CD14-positive monocyte (primary cell): ENCODE results near the gene MAP3K1. TPM values are rescaled to one million over a fixed set of nuclear protein-coding genes. Genes with fewer than 3 reads are reported as not detected.
A peak's percentile ranks its signal among the peaks of the same experiment; 100 is the strongest.

Experiments
- DNase-seq, 3 donors: peaks; one replicate each; pipeline ENCODE4 v3.0.0-alpha.2; 2011 to 2022
- H2AFZ ChIP-seq: 2 replicates; pipeline ENCODE4 v1.6.0; 2012; ENCODE audit warnings: mild to moderate bottlenecking, low read depth, low read length, inconsistent platforms; ENCODE audit not compliant: insufficient read depth, poor library complexity, severe bottlenecking
- H3K27ac ChIP-seq, 2 donors: 1 replicate in 1 of 2; 2 replicates in 1 of 2; pipeline ENCODE4 v1.5.1; 2012 to 2013; ENCODE audit warnings: low read length in 2 of 2, control low read depth in 1 of 2, inconsistent platforms in 1 of 2, low read depth in 1 of 2, mild to moderate bottlenecking in 1 of 2
- H3K27me3 ChIP-seq, 2 donors: one replicate each; pipeline versions ENCODE4 v1.6.0 to v1.6.1; 2011 to 2013; ENCODE audit warnings: low read length in 2 of 2; ENCODE audit not compliant: control insufficient read depth in 2 of 2, insufficient read depth in 2 of 2
- H3K36me3 ChIP-seq, 2 donors: replicated peaks in 1 of 2; 1 replicate in 1 of 2; 2 replicates in 1 of 2; pipeline versions ENCODE4 v1.5.1 to v1.6.1; 2012 to 2013; ENCODE audit warnings: low read length in 2 of 2, control low read depth in 1 of 2, inconsistent platforms in 1 of 2, mild to moderate bottlenecking in 1 of 2; ENCODE audit not compliant: insufficient read depth in 2 of 2, control insufficient read depth in 1 of 2
- H3K4me1 ChIP-seq, 2 donors: 1 replicate in 1 of 2; 2 replicates in 1 of 2; pipeline versions ENCODE4 v1.5.1 to v1.6.1; 2012 to 2013; ENCODE audit warnings: low read length in 2 of 2, control low read depth in 1 of 2, inconsistent platforms in 1 of 2, mild to moderate bottlenecking in 1 of 2, moderate library complexity in 1 of 2; ENCODE audit not compliant: insufficient read depth in 2 of 2, control insufficient read depth in 1 of 2
- H3K4me2 ChIP-seq: replicated peaks from 2 replicates; pipeline ENCODE3; 2012; ENCODE audit warnings: low read length, moderate library complexity, mild to moderate bottlenecking; ENCODE audit not compliant: poor library complexity, severe bottlenecking; ENCODE audit errors: extremely low read depth
- H3K4me3 ChIP-seq, 3 experiments: fragments of 200-600 bp in 1 of 3; sonication (generic) in 1 of 3; replicated peaks in 1 of 3; 1 replicate in 2 of 3; 2 replicates in 1 of 3; pipeline ENCODE4 v1.5.1; 2011 to 2013; ENCODE audit warnings: low read length in 3 of 3, mild to moderate bottlenecking in 3 of 3, control low read depth in 2 of 3, low read depth in 2 of 3, inconsistent platforms in 1 of 3, moderate library complexity in 1 of 3
- H3K79me2 ChIP-seq: 2 replicates; pipeline ENCODE4 v1.6.0; 2012; ENCODE audit warnings: mild to moderate bottlenecking, control low read depth, inconsistent platforms, low read length, moderate library complexity; ENCODE audit not compliant: insufficient read depth
- H3K9ac ChIP-seq: 2 replicates; pipeline ENCODE4 v1.6.0; 2017; ENCODE audit warnings: low read length, mild to moderate bottlenecking; ENCODE audit not compliant: insufficient read depth, poor library complexity, severe bottlenecking
- H3K9me3 ChIP-seq, 2 donors: replicated peaks in 1 of 2; 1 replicate in 1 of 2; 2 replicates in 1 of 2; pipeline versions ENCODE4 v1.5.1 to v1.6.1; 2012 to 2013; ENCODE audit warnings: low read length in 2 of 2, control low read depth in 1 of 2; ENCODE audit not compliant: control insufficient read depth in 1 of 2, insufficient read depth in 1 of 2
- H4K20me1 ChIP-seq: 2 replicates; pipeline ENCODE4 v1.6.0; 2012; ENCODE audit warnings: mild to moderate bottlenecking, low read length, control low read depth, moderate library complexity; ENCODE audit not compliant: insufficient read depth
- H3K27ac Mint-ChIP-seq, 7 donors: one replicate each; pipeline ENCODE4 v1.8.0; 2020; ENCODE audit warnings: mild to moderate bottlenecking in 7 of 7, mixed read lengths in 7 of 7, moderate library complexity in 6 of 7, inconsistent platforms in 2 of 7
- H3K27me3 Mint-ChIP-seq, 3 donors: one replicate each; pipeline ENCODE4 v1.8.0; 2021 to 2022; ENCODE audit warnings: low read depth in 3 of 3, mild to moderate bottlenecking in 3 of 3, mixed read lengths in 3 of 3, moderate library complexity in 3 of 3, inconsistent platforms in 1 of 3
- H3K36me3 Mint-ChIP-seq, 2 donors: one replicate each; pipeline ENCODE4 v1.8.0; 2020; ENCODE audit warnings: mixed read lengths in 2 of 2, inconsistent platforms in 1 of 2, mild to moderate bottlenecking in 1 of 2
- H3K4me1 Mint-ChIP-seq: one replicate; pipeline ENCODE4 v1.8.0; 2020; ENCODE audit warnings: mild to moderate bottlenecking, mixed read lengths
- H3K4me3 Mint-ChIP-seq, 2 donors: one replicate each; pipeline ENCODE4 v1.8.0; 2020; ENCODE audit warnings: mild to moderate bottlenecking in 2 of 2, mixed read lengths in 2 of 2, moderate library complexity in 1 of 2
- H3K9me3 Mint-ChIP-seq, 7 donors: one replicate each; pipeline ENCODE4 v1.8.0; 2020 to 2022; ENCODE audit warnings: mixed read lengths in 7 of 7, mild to moderate bottlenecking in 6 of 7, moderate library complexity in 6 of 7, inconsistent platforms in 2 of 7
- WGBS: methylation state at CpG from one replicate; pipeline ENCODE4 v1.1.5; 2013; ENCODE audit warnings: missing lambda C conversion rate; ENCODE audit not compliant: insufficient coverage; 5-methylcytosine and 5-hydroxymethylcytosine counted together
- intact Hi-C, 2 donors: fragments of 100-400 bp; cut with micrococcal nuclease; formaldehyde crosslinking; loops; one replicate each; pipeline versions ENCODE4 v1.15.0 to v1.15.1; 2023
- polyA plus RNA-seq, 3 donors: library from polyadenylated mRNA; depleted of rRNA in 1 of 3; unstranded in 2 of 3; stranded (reverse) in 1 of 3; fragments of 300-500 nt in 2 of 3; fragments of >200 nt in 1 of 3; fragmentation: Illumina TruSeq in 2 of 3; gene quantifications; 1 replicate in 2 of 3; 2 replicates in 1 of 3; pipeline ENCODE4 v1.2.3, GENCODE V29; 2012 to 2021
- TF ChIP-seq, protein P1 (sequence below): fragments of 200-600 bp; IDR thresholded peaks from one replicate; pipeline ENCODE4 v1.8.0; 2022; ENCODE audit warnings: antibody characterized with exemption, mild to moderate bottlenecking

The MAP3K1 gene
- polyA plus RNA-seq, 3 donors: 44.7 to 62.1 (median 45.6) TPM

DNA sequence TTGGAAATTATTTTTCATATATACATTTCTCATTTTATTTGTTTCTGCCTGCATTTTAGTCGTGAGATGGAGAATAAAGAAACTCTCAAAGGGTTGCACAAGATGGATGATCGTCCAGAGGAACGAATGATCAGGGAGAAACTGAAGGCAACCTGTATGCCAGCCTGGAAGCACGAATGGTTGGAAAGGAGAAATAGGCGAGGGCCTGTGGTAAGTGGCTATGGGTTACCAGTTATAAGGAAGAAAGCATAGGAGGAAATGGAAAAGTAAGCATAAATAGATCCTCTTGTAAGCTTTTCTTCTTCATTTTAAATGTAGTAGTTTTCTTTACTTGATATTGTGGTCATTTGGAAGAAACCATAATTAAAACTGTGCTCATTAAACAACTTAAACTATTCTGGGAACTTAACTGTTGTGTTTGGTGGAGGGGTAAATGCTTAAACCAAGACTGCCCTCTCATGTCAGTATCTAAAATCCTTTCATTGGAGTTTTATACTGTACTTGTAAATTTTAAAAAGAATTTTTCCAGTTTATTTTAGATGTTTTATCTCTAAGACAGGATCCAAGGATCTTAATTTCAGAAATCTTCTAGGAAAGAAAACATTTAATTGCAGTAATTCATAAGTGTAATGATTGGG lies 41.3 kb downstream of the MAP3K1 start:
- H3K27me3 Mint-ChIP-seq: no peaks in the 10 kb centered on the region
- Histone ChIP-seq H3K36me3 (peaks cover 41 to 50% of the 10 kb centered on the region in 2 donors), H3K4me3 (no peak overlapping the region), H3K9me3 (no peaks in the 10 kb centered on the region), H2AFZ (no peak overlapping the region), H3K27me3 (no peaks in the 10 kb centered on the region), H3K4me1 (peaks cover 35 to 47% of the 10 kb centered on the region in 2 donors), H4K20me1 (peaks cover 100% of the 10 kb centered on the region), H3K9ac (no peak overlapping the region), H3K79me2 (peaks cover 99% of the 10 kb centered on the region), H3K27ac (peak overlapping the region in 1 of 2 donors; percentile 57), H3K4me2 (peak overlapping the region; percentile 3)
- H3K36me3 Mint-ChIP-seq: peaks cover 40 to 45% of the 10 kb centered on the region in 2 donors
- 36% methylated on average over 4 of the region's 5 CpGs for WGBS
- no peak for DNase-seq
- H3K4me3 Mint-ChIP-seq: no peak overlapping the region
- peaks cover 45% of the 10 kb centered on the region for H3K4me1 Mint-ChIP-seq
- intact Hi-C loops: no loop called here
- H3K27ac Mint-ChIP-seq: peak overlapping the region in 4 of 7 donors; percentile 7 to 82 (median 56)
- TF ChIP-seq, protein P1, sequence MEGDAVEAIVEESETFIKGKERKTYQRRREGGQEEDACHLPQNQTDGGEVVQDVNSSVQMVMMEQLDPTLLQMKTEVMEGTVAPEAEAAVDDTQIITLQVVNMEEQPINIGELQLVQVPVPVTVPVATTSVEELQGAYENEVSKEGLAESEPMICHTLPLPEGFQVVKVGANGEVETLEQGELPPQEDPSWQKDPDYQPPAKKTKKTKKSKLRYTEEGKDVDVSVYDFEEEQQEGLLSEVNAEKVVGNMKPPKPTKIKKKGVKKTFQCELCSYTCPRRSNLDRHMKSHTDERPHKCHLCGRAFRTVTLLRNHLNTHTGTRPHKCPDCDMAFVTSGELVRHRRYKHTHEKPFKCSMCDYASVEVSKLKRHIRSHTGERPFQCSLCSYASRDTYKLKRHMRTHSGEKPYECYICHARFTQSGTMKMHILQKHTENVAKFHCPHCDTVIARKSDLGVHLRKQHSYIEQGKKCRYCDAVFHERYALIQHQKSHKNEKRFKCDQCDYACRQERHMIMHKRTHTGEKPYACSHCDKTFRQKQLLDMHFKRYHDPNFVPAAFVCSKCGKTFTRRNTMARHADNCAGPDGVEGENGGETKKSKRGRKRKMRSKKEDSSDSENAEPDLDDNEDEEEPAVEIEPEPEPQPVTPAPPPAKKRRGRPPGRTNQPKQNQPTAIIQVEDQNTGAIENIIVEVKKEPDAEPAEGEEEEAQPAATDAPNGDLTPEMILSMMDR: no peak
- peaks cover 0 to 3% (median 0%) of the 10 kb centered on the region in 7 donors for H3K9me3 Mint-ChIP-seq

DNA sequence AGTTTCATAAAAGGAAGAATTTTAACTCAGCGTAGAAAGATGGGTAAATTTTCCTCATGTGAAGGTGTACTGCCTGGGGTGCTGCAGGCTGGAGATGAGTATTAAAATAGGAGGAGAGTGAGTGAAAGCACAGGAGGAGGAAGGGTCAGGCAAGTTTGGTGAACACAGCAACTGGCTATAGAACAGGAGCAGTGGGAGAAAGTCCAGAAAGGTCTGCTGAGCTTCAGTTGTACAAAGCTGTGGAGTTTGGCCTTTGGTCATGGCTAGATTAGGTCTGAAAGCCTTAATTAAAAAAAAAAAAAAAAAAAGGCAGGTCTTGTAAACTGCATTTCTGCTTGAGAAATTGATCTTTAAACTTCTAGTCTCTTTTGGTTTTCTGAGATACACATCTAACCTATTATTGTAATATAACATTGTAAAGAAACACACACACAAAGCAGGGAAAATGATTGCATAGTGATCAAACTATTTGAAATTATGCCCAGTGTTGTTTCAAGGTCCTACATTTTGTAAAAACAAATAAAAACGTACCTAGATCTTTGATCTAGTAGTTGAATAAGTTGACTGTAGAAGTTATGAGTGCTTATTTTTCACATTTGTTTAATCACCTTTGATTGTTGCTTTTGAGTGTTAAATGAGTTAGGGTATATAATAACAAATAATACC lies 43.6 kb downstream of the MAP3K1 start:
- Histone ChIP-seq H3K27ac (peak overlapping the region in 1 of 2 donors; percentile 39), H3K9me3 (no peaks in the 10 kb centered on the region), H3K4me3 (no peak overlapping the region), H3K4me1 (peaks cover 19 to 27% of the 10 kb centered on the region in 2 donors), H3K79me2 (peaks cover 99% of the 10 kb centered on the region), H4K20me1 (peaks cover 100% of the 10 kb centered on the region), H3K27me3 (no peaks in the 10 kb centered on the region), H2AFZ (no peak overlapping the region), H3K4me2 (no peak overlapping the region), H3K36me3 (peaks cover 62 to 72% of the 10 kb centered on the region in 2 donors), H3K9ac (no peak overlapping the region)
- H3K36me3 Mint-ChIP-seq: peaks cover 52 to 62% of the 10 kb centered on the region in 2 donors
- H3K9me3 Mint-ChIP-seq: no peaks in the 10 kb centered on the region
- TF ChIP-seq, protein P1: no peak
- intact Hi-C loops: no loop called here
- H3K27me3 Mint-ChIP-seq: no peaks in the 10 kb centered on the region
- no peak for DNase-seq
- H3K4me1 Mint-ChIP-seq: peaks cover 28% of the 10 kb centered on the region
- 100% methylated on average over 1 of the region's 2 CpGs for WGBS
- no peak overlapping the region for H3K4me3 Mint-ChIP-seq
- H3K27ac Mint-ChIP-seq: peak overlapping the region in 4 of 7 donors; percentile 17 to 66 (median 29)
